ENCODE data around the gene PAPLN.

PAPLN gene

GRCh38 chr14:73262427-73263183 lies 25.3 kb downstream of the PAPLN start:
- no peak for DNase-seq

GRCh38 chr14:73263606-73264005 lies 26.3 kb downstream of the PAPLN start:
- no peak for DNase-seq

GRCh38 chr14:73264080-73264884 lies 27.0 kb downstream of the PAPLN start:
- DNase-seq = no peak

DNA sequence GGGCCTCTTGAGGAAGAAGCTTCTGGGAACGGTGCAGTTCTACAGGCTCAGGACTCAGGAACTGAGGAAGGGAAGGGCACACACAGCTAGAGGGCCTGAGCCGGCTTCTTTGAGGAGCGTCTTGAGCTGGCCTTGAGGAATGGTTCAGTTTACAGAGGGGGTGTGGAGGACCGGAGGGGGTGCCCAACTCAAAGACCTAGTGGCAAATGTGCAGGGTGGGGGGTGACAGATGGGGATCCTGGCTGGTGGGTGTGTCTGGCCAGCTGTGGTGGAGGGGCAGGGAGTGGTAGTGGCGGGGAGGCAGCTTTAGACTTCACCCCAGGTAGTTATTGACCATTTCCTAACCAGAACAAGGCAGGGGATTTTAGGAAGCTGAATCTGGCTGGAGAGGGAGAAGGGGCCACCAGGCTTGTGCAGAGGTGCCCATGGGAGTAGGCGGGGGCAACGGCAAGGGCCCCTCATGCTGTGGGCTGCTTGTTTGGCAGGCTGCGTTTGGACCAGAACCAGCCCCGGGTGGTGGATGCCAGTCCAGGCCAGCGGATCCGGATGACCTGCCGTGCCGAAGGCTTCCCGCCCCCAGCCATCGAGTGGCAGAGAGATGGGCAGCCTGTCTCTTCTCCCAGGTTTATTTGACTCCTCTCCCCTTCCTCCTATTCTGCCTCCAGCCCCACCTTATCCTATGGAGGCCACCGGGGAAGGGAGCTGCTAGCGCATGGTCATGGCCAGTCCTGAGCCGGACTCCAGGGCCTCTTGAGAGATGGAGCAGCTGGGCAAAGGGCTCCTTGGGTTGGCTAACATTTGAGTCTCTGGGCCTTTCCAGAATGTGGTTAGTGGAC lies 27.8 kb downstream of the PAPLN start:
- DNase-seq = no peak

GRCh38 chr14:73265721-73266046 lies 28.4 kb downstream of the PAPLN start:
- no peak for DNase-seq

DNA sequence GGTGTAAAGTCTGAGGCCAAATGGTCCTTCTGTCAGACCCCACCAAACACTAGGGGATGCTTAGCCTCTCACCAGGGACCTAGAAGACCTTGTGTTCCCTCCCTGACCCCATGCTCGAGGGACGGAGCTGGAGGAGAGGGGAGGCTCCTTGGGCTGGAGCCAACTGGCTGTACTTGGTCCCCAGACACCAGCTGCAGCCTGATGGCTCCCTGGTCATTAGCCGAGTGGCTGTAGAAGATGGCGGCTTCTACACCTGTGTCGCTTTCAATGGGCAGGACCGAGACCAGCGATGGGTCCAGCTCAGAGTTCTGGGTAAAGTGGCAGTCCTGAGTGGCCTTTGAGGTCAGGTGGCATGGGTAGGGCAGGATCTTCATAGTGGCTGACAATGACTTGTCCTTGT lies 29.0 kb downstream of the PAPLN start:
- DNase-seq = no peak

DNA sequence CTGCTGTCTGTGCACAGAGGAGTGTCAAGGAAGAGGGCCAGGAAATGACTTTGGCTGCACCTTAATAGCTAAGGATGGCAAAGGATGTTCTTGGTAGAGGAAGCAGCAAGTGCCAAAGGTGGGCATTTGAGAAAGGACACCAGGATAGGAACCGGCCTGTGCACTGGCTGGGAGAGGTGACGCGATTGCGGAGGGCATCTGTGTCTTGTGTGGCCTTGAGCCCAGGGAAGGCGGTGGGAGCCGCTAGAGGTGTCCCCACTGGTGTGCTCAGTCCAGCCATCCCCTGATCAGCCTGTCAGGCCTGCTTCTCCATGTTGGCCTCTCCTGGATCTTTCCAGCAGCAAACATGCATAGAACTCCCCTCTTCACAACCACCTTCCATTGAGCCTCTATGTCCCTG lies 30.2 kb downstream of the PAPLN start:
- DNase-seq = no peak

- DNase-seq = no peak
Observed at GRCh38 chr14:73269729-73270531, 32.6 kb downstream of the PAPLN start.

- DNase-seq = no peak
Observed at GRCh38 chr14:73272393-73272792, 35.1 kb downstream of the PAPLN start.

DNA sequence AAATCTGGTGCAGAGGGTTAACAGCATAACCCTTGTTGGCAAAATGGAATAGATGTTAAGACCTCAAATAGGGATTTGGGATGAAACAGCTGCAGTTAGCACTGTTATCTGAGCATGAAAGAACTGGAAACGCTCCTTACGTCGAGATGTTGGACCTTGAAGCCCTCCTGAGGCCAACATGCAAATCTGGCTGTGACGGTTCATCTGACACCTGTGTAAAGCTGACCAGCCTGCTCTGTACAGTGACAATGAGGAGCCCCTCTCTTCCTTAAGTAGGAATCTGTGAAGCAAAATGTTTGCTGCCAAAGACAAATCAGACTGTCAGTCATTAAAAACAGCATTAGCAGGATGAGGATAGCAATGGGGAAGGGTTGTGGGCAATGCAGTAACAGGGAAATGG lies 36.5 kb downstream of the PAPLN start:
- no peak for DNase-seq

DNA sequence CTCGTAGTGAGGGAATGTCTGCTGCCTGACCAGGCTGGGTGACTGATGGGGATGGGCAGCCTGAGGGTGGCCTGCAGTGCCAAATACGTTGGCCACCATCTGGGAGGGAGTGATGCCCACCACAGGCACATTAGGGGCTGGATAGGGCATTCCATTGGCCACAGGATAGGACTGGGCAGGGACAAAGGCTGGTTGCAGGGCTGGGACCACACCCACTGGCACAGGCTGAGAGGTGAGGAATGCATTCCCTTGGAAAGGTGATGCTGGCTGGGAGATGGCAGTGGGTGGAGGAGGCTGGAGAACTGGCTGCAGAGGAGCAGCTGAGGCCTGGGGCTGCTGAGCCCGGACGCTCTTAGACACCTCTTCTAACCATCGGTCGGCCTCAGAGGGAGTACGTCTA lies 39.5 kb downstream of the PAPLN start:
- DNase-seq = no peak

DNA sequence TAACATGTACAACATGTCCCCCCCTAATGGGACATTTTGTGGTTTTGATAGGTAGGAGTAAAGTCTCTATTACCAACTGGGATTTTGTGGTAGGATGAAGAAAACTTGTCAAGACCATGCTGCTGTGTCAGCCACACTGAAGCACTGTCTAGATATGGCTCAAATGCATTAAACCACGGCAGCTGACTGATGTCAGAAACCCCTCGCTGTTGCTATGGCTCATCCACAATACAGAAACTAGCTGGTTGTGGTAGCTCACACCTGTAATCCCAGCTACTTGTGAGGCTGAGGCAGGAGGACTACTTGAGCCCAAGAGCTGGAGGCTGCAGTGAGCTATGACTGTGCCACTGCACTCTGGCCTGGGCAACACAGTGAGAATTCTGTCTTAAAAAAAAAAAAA lies 40.1 kb downstream of the PAPLN start:
- no peak for DNase-seq

- DNase-seq = no peak
Observed at GRCh38 chr14:73280903-73281302, 43.6 kb downstream of the PAPLN start.

- no peak for DNase-seq
Observed at GRCh38 chr14:73283608-73284379, 46.5 kb downstream of the PAPLN start.

- DNase-seq = no peak
Observed at GRCh38 chr14:73285979-73286378, 48.7 kb downstream of the PAPLN start.

DNA sequence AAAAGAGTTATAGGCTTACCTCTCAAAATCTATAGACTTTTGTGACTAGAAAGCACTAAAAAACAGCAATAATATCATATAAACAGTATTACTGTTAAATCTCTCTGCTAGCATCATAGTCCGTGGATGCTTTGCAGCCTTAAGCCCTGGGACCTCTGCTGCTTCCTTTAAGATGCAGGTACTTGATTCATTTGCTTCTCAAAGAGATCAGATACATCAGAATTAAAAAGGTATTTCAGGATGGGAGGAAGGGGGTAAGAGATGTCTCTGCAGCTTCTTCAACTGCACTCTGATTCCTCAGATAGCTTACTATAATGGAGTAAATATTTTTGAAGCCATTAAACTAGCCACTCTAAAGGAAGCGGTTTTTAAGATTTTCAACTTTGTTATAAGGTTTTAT lies 49.3 kb downstream of the PAPLN start:
- no peak for DNase-seq

DNA sequence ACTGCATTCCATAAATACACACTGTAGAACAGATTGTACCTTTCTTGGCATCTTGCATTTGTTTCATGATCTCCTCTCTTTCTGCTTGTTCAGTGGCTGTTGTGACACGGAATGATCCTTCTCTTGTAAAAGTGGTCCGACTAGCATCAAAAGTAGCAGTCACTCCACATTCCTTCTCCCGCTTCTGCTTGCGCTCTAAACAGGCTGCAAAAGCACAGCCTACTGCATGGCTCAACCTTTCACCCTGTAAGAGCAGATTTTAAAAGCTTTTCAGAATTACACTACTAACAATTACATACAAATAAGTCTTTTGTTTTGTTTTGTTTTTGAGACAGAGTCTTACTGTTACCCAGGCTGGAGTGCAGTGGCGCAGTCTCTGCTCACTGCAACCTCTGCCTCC lies 49.8 kb downstream of the PAPLN start:
- no peak for DNase-seq

DNA sequence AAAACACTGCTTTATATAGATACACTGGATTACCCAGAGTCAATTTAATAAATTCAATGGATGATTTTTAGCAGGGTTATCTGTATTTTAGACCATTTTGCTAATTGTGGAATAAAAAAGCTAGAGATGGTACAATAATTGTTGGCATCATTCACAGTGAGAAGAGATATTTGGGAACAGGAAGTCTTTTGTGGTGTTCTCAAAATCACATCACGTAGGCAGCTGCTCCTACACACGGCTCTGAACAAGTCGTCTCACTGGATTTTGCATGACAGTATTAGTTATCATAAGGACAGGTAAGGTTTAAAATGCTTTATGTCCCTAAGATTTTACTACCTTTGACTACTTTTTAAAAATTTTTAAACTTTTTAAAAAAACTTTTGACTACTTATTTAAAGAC lies 52.0 kb downstream of the PAPLN start:
- DNase-seq = no peak

DNA sequence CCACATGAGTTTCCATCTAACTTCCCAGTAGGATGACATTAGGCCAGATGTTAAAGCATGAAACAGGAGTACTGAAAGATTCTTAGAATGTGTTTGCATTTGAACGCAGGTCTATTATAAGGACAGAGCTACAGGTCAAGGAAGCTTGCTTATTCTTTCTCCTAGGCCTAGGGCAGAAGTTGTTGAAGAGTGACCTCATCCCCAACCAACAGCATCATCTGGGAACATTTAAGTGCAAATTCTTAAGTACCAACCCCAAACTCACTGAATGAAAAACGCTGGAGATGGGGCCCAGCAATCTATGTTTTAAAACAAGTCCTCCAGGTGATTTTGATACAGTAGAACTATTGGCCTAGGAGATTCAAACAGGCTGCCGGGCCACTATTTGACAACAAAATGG lies 52.4 kb downstream of the PAPLN start:
- no peak for DNase-seq

- DNase-seq = no peak
Observed at GRCh38 chr14:73290279-73290678, 53.0 kb downstream of the PAPLN start.

DNA sequence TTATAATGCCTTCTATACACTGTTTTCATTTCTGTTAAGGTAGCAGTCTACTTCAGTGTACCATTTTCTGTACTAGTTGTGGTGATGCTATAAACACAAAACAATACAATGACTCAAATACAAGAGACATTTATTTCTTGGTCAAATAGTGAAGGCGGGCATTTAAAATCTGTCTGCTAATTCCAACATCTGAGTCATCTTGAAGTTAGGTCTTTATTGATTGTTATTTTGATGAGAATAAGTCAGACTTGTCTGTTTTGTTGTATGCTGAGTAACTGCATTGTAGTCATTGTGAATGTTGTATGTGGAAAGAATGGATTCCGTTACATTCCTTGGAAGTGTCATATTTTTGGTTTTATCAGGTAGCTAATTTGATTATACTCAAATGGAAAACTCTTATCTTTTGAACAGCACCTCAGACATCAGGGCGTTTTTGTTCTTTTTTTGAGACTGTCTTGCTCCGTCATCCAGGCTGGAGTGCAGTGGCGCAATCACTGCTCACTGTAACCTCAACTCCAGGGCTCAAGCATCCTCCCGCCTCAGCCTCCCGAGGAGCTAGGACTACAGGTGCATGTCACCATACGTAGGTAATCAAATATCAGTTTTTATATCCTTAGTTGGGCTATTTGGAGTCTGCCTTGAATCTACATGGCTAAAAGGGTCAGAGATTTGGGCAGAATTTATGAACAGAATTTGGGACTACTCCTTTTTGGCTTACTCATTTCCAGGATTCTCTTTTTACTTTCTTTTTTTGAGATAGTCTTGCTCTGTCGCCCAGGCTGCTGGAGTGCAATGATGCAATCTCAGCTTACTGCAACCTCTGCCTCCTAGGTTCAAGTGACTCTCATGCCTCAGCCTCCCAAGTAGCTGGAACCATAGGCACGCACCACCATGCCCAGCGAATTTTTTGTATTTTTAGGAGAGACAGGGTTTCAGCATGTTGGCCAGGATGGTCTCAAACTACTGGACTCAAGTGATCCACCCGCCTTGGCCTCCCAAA lies 56.8 kb downstream of the PAPLN start:
- no peak for DNase-seq

Measured in activated CD8-positive, alpha-beta memory T cell treated with anti-CD3 and anti-CD28 coated beads, Interleukin-2, amount 50 U/mL, for 4 hours (primary cell).